NCI-H128 (cell line): ENCODE measurements around the gene OR2T10.
"Not testable (repeated sequence)": the region's sequence is repeated elsewhere in the genome, so short reads cannot be mapped to it uniquely, and the experiment has no call there.

Experiments
- DNase-seq: peaks from one replicate; lab custom pipeline; 2025; ENCODE audit not compliant: unreplicated experiment; lab: John Stamatoyannopoulos, UW

The OR2T10 gene, protein sequence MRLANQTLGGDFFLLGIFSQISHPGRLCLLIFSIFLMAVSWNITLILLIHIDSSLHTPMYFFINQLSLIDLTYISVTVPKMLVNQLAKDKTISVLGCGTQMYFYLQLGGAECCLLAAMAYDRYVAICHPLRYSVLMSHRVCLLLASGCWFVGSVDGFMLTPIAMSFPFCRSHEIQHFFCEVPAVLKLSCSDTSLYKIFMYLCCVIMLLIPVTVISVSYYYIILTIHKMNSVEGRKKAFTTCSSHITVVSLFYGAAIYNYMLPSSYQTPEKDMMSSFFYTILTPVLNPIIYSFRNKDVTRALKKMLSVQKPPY

DNA sequence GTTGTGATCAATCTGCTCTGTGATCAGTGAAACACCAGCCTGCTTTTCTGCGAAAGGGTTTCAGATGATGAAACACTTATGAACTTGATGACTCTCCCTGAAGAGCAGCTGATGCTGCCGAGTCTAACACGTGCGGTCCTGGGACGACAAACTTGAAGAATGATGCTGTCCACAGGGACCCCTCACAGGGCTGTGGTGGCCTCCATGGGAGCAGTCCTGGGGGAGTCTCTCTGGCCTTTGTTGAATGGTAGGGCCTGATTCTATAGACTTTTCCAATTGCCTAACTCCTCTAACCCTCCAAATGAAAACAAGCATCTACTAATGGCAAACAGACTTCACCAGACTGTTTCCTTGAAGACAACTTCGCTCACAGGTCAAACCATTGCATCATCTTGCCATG is at the start of gene OR2T10:
OR2T10 (minus strand) TSS at position 112 of the 400 bp plus-strand sequence. CDS start 3,932 bp downstream, outside the sequence.
- DNase-seq: no peak

DNA sequence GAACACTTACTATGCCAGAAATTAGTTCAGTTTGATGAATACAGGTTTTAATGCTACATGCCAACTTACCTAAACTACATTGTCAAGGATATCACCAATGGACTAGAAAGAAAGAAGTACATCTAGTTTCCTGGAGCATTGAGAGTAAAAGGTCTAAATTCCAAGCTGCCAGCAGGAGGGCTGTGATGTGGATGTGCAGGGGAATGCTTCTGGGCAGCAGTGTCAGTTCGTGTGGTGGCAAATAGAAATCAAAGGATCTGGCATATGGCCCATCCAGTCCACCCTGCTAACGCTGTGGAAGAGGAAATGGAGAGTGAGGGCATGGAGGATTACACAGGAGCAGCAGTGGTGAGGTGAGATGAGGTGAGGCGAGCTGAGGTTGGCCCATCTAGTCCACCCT is 47.7 kb upstream of the OR2T10 start, which contains the start of gene OR2T35:
OR2T35 (minus strand) TSS at position 101 of the 400 bp plus-strand sequence. CDS start 6,020 bp downstream, outside the sequence.
- DNase-seq: not testable (repeated sequence)

DNA sequence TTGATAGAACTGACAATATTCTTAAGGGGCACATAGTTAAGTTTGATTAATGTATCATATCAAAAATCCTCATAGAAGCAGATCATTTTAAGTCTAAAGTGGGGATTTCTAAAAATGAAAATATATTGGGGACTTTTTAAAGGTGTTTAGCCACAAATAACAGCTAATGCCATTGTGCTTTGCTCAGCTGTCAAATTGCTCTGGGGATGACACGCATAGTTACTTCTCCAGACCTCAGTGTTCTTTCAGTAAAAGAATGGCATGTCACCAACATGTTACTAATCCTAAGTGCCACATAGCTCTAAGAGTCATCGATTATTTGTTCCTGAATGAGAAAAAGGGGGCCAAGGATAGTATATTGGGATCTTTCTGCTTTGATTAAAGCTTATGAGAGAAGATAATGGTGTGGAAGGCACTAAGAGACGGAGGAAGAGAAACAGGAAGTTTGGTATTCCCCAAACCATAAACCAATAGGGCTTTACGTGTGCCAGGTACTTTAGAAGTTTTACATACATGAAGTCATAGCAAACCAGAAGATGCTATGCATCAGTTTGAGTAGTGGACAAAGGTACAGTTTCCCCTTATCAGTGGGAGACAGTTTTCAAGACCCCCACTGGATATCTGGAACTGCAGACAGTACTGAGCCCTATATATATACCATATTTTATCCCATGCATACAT is 45.6 kb upstream of the OR2T10 start:
- not testable (repeated sequence) for DNase-seq

DNA sequence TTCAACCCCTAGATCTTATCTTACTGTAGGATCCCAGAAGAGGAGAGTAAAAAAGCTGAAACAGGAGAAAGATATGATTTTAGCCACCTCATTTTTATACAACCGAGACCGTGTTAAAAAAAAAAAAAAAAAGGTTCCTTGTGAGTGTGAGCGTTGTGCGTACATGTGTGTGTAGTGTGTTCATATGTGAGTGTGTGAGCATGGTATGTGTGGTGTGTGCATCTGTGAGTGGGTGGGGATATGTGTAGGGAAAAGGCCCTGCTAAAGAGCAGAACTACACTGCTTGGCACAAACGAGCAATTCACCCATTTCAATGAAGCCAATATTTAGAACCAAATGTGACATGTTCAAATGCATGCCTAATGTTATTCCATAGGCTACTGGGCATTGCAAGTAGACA is 44.1 kb upstream of the OR2T10 start:
- not testable (repeated sequence) for DNase-seq

DNA sequence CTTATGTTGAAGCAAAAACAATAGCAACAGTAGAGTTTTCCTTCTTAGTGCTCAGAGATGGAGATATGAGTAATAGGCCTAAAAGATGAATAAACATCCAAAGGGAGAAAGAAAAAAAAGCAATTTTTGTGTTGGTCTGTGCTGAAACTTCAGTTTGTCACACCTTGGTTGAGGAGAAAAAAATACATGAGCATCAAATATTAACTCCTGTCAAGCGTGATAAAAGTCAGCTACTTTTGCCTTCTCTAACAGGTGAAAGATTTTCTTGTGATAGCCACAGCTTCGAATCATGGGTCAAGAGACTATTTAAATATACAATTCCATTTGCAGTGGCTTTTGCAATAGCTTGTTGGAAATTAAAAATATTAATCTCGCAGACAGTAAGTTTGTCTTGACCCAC is 43.4 kb upstream of the OR2T10 start:
- DNase-seq: not testable (repeated sequence)

DNA sequence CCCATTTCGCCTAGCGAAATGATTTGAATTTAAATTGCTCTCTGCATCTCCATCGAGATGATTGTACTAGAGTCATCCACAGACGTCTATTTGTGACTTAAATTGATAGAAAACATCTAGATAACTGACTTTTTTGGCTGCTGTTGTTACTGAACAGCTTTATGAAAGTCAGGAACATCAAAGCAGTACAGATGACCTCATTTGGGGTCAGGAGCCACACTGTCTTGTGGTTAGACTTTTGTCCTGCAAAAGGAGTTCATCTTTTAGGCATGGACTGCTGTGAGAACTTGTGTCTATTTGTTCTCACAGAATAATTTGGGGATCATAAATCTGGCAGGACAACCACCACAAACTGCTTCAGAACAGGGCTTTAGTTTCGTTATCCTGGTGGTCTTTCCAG is 42.2 kb upstream of the OR2T10 start:
- not testable (repeated sequence) for DNase-seq

DNA sequence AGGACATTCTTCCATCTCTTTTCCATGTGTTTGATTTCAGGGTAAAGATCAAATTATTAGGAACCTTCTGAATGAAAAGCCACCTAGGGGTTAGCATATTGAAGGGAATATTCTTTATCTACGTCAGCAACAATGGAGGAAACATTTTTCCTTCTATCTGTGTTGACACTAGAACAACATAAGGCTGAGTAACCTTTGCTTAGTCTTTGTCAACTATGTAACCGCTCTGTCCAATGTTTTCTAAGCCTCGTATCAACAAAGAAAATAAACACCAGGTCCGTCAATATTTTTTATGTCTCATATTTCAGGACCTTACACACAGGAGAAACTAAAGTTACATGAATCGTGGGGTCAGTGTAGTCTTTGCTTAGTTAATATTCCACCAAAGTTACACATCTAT is 39.1 kb upstream of the OR2T10 start:
- DNase-seq: not testable (repeated sequence)

DNA sequence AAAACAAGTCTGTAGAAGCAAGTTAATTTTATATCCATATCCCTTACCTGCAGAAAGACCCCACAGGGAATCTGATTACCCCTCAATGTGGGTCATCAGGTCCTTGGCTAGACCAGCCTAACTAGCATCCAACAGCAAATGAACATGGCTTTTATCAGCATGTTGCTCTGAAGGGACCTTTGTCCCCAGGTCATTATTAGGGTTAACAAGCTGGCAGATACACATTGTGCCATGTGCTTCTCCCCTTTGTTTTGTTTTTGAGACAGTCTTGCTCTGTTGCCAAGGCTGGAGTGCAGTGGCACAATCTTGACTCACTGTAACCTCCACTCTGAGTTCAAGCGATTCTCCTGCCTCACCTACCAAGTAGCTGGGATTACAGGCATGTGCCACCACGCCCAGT is 37.5 kb upstream of the OR2T10 start, which contains the start of gene OR2T11:
OR2T11 (minus strand) TSS at position 101 of the 400 bp plus-strand sequence. CDS start 7,963 bp downstream, outside the sequence.
- DNase-seq: not testable (repeated sequence)

DNA sequence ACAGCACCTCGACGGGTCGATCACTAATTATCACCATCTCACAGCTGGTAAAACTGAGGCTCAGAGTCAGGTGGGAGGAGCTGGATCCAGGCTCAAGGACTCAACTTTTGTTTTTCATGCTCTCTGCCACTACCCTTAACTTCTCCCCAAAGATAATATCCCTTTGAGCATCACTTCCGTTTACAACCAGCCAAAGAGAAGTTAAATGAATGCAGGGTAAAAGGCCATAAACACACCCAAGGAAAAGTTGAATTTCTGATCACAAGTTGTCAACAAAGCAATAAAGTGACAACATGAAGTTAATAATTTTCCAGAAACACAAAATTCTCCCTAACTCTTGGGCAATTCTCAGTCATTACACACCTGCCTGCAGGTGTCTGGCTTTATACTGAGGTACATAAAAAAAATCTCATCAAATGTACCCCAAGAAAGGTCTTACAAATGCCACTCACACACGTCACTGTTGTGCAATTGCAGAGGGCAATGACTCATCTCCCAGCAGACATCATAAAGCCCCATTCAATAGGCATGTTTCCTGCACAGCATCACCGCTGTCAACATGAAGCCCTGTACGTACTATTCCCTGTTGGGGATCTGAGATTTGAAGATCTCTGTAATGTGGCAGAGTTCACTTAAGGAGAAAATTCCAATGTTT is 34.0 kb upstream of the OR2T10 start:
- DNase-seq: no peak

DNA sequence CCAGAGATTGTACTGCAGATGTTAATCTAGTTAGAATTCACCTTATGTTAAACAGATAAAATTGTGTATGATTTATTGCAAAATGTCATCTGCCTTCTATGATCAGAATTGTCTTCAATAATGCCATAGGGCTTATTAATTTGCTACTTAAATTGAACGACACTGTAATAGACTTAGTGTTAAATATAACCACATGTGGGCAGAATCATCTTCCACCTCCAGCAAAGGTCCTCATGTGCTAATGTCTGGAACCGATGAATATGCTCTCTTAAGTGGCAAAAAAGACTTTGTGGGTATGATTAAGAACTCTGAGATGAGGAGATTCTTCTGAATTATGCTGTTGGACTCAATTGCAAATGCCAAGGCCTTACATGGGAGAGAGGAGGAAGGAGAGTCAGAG is 33.1 kb upstream of the OR2T10 start:
- no peak for DNase-seq

DNA sequence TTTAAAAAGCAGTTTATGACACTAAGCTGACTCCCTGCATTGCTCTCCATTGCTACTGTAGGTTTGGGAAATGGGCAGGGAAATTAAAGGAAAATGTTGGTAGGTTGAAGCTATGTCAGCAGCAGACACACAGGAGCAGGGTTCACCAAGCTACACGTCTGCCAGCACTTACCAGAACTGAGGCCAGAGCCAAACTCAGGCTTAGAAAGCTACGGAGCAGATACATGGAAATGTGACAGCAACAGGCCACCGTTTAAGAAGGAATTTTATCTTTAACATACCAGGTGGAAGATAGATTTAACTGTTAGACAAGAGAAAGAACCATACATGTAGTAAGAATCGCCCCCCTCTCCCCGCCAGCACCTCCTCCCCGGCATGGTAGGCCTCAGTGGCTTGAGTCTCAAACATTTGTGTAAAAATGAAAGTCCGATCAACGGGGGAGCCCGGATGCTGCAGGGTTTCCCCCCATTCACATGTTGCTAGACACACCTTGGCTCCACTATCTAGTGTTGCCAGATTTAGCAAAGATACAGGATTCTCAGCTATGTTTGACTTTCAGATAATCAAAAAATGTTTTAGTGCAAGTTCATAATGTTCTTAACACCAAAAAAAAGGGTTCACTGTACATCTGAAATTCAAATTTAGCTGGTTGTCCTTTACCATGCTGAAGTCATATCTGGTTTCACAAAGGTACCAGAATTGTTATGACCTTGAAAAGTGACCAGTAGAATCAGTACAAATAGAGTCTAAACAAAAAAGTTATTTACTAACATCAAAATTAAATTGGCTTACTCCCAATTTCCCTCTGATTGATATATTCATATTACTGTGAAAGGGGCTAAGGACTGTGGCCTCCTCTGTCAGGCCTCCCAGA is 30.7 kb upstream of the OR2T10 start:
- no peak for DNase-seq

DNA sequence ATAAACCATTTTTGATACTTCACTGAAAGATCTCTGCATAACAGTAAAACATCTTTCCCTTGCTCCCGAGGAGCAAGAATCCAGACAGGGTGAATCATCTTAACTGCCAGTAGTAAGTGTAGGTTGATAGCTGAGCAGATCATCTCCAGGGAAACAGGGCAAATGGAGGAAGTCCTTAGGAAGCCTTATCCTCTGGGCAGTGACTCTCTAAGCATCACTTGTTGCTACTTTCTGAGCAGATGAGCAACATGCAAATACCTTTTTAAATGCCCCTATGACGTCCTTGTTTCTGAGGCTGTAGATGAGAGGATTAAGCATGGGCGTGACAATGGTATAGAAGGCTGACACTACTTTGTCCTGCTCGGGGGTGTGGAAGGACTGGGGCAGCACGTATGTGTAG is 28.5 kb upstream of the OR2T10 start:
- DNase-seq: no peak

DNA sequence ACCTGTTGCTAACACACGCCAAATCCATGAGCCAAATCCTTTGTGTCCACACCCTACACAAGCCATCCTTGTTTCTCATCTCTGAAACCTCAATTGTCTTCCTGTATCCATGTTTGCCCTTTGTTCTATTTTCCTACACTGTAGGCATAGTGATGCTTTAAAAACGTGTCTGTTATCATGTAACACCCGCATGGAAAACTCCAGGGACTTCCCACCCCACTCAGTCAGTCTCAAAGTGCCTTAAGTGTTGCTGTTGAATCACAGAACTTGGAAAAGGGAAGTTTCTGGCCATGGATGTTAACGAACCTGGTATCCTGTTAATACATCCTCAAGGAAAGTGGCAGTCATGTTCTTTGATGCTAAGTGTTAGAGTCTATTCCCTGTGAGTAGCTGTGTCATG is 27.7 kb upstream of the OR2T10 start:
- no peak for DNase-seq

DNA sequence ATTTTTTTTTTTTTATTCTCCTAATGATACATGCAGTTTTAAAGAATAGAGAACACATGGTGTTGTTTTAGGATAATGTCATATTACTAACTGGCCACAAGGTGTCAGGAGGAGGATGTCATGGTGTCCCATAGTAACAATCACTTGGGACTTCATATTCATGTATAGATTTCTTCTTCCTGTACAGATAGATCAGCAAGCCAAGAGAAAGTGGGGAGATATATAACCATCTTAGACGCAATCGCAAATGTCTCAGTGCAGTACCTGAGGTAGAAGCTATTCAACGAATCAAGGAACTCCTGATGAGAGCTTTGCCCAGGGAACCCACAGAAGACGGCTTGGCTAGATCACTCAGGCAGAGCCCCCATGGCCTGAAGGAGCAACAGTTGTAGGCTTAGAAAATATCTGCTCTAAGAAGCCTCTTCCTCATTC is 25.1 kb upstream of the OR2T10 start:
- no peak for DNase-seq

DNA sequence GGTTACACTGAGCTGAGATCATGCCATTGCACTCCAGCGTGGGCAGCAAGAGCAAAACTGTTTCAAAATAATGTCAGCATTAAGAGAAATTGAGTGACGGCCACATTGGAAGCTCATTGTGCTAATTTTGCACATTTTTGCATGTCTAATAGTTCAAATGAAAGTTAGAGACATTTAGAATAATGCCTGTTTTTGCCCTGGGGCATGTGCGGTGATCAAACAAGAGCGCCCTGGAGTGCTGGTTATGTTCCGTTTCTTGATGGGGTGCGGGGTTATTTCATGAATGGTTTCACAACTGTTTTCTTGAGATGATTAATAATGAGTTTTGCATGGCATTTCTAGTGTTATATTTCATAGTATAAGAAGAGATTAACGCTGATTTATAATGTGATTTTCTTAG is 24.3 kb upstream of the OR2T10 start:
- DNase-seq: no peak

DNA sequence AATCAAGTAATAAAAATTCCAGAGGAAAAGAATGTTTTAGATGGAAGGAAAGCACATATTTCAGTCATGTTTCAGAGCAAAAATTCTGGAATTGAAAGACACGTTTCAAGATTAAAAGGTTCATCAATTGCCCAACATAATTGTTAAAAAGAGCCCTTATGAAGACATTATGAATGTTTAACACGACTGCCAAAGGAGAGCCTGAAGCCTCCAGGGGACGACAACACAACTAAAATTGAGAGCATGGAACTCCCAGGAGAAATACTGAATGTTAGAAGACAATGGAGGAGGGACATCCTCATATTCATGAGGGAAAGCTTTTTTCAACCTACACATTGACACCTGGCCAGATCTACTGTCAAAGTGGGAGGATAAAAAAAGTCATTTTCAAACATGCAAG is 21.4 kb upstream of the OR2T10 start:
- DNase-seq: no peak

DNA sequence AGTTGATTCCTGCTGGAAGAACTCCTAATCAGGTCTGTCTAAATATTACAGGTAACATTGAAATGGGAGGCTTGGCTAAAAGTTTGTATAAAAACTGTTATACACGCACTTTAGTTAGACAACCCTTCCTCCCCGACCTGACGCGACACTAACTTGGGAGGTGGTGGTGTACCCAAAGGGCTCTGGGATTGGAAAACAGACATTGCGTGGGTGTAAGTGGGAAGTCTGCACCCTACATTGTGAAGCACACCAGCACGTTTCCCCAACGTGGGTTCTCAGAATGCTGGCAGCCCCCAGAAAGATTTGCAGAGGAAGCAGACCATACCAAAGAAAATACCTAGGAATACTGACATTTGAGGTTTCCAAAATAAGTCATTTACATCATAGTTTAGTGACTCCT is 20.6 kb upstream of the OR2T10 start:
- DNase-seq: no peak

DNA sequence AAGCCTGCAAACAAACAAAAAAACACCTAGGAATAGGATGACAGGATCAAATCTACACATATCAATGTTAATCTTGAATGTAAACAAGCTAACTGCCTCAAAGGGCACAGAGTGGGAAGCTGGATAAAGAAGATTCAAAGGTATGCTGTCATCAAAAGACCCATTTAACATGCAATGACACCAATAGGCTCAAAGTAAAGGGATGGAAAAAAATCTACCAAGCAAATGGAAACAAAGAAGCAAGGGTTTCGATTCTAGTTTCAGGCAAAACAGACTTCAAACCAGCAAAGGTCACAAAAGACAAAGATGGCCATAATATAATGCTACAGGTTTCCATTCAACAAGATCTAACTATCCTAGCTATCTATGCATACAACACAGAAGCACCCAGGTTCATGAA is 16.2 kb upstream of the OR2T10 start:
- no peak for DNase-seq

DNA sequence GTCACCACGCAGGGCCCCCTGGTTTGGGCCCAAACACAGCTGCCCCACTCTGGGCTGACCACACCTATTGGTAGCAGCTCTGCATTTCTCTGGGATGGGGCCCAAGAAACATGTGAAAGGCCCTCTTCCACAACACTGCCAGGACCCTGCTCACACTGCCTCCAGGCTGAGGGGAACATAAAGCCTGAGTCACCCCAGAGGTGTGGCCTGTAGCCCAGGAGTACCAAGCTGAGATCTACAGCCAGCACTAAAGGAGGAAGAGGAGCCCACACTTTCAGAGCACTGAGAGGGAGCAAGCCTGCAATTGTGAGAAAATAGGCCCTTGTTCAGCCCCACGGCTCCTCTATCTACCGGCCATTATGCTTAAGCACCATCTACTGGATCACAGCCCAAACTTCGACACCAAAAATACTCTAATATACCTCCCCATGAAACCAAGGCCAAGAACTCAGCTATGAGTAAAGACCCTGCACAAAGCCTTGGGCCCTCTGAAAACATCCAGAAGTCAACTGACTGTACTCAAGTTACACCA is 14.4 kb upstream of the OR2T10 start:
- DNase-seq: no peak

DNA sequence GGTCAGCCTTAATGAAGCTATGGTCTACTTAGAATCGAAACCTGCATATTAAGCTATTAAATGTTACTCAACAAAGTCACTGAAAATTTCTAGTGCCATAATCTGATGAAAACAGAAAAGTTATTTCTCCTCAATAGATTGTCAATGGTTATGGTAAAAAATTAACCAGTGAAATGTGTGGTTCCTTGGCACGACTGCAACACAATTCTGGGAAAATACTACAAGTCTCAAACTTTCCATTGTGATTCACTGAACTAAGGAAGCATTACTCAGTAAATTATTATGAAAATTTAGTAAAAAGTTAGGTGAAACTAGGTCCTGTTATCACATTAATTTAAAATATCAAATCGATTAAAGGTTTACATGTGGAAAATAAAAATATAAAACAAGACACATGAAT is 12.8 kb upstream of the OR2T10 start:
- no peak for DNase-seq

DNA sequence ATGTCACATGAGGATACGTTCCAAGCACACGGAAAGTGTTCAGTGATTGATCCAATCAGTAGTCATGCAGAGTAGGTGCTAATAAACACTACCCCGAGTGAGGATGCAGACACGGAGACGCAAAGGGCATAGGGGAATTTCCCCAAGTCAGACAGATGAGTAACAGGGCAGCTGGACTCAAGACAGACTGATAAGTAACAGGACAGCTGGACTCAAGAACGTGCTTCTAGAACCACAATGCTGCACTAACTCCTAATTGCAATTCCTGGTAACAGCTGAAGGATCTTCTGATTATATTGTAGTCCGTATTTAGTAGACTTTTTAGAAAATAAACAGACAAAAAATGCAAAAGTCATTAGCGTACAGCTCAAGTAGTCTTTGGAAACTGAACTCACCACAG is 1.9 kb upstream of the OR2T10 start:
- DNase-seq: no peak
